Left lung (tissue), 10 donors: ENCODE results near the gene BCAP31. TPM values are rescaled to one million over a fixed set of nuclear protein-coding genes. Genes with fewer than 3 reads are reported as not detected.
A peak's percentile ranks its signal among the peaks of the same experiment; 100 is the strongest.

Experiments
- ATAC-seq: fragments of 200-7000 bp; cut with Tn5 transposase; one replicate; pipeline ENCODE4 v1.9.1; 2020; ENCODE audit warnings: moderate library complexity
- DNase-seq, 4 donors: peaks; one replicate each; pipeline ENCODE4 v3.0.0-alpha.2; 2013 to 2020
- H3K27ac ChIP-seq, 2 donors: fragments of 200-600 bp; sonication (generic) in 1 of 2; one replicate each; pipeline versions ENCODE4 v1.5.0 to v1.8.0; 2020 to 2021
- H3K27me3 ChIP-seq, 2 donors: fragments of 200-600 bp; sonication (generic) in 1 of 2; one replicate each; pipeline versions ENCODE4 v1.5.0 to v1.8.0; 2020 to 2021
- H3K36me3 ChIP-seq, 2 donors: fragments of 200-600 bp; sonication (generic) in 1 of 2; one replicate each; pipeline versions ENCODE4 v1.5.0 to v1.8.0; 2020 to 2021
- H3K4me1 ChIP-seq, 2 donors: fragments of 200-600 bp; one replicate each; pipeline ENCODE4 v1.8.0; 2021
- H3K4me3 ChIP-seq, 2 donors: fragments of 200-600 bp; sonication (generic) in 1 of 2; one replicate each; pipeline versions ENCODE4 v1.5.0 to v1.8.0; 2020 to 2021; ENCODE audit warnings: mild to moderate bottlenecking in 1 of 2
- H3K9me3 ChIP-seq, 2 donors: fragments of 200-600 bp; sonication (generic) in 1 of 2; one replicate each; pipeline versions ENCODE4 v1.5.0 to v1.8.0; 2020 to 2021
- intact Hi-C, 2 donors: fragments of 100-400 bp; cut with DNase I; formaldehyde crosslinking; loops; one replicate each; pipeline versions ENCODE4 v1.11.2 to v1.14.2; 2022
- polyA plus RNA-seq, 6 donors: library from polyadenylated mRNA; unstranded; fragments of 120-200 nt; gene quantifications; one replicate each; pipeline ENCODE4 v1.2.1, GENCODE V29; 2013; ENCODE audit not compliant: insufficient read length in 6 of 6
- total RNA-seq, 2 donors: library from RNA; stranded (reverse); fragmentation: NEBNext Ultra II Directional; extraction: Animal tissue kit (Norgen Biotek cat#: 25700); gene quantifications; one replicate each; pipeline ENCODE4 v1.2.1, GENCODE V29; 2021
- TF ChIP-seq, protein P1 (sequence below), 2 donors: fragments of 200-600 bp; sonication (generic) in 1 of 2; IDR thresholded peaks; one replicate each; pipeline versions ENCODE4 v1.5.0 to v1.8.0; 2021; ENCODE audit warnings: antibody characterized with exemption in 2 of 2
- donor health status: DM: no; HTN: yes; CAD: no.
- donor health status: DM: no; HTN: no; CAD: no.

Gene BCAP31
- total and polyA plus RNA-seq, 8 donors, result 126 to 243 (median 138) TPM

DNA sequence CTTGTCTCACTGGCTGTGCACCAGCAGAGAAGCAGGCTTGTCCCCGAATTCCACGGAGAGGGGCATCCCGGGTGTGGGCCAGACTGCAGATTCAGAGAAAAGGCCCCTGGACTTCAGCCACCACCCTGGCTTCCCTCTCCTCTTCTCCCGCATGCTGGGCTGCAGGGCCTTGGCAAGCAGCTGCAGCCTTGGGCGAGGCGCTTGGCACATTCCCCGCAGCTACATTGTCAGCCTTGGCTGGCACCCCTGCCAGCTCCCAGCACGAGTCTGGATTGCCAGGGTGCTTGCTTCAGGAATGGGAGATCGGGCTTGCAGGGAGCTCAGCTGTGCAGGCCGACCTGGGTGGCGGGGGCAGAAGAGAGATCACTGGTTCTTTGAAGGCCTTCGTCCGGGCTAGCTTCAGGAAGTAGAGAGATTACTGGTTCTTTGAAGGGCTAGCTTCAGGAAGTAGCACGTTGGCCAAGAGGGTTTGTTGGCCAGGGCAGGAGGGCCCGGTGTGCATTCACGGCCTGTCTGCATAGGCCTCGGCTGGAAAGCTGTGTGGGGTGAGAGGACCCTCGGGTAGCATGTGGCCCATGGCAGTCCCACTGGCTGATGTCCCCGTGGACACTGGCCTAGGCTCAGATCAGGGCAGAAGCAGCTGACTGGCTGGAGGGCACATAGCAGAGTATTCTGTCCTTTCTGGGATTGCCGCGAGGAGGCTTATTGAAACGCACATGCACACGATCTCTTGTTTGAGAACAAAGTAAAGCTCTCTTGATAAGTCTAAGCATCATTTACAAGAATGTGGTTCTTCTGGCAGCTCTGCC, 3.1 kb upstream of the BCAP31 start:
- H3K4me1 ChIP-seq, result peaks cover 20 to 52% of the 10 kb centered on the region in 2 donors
- TF ChIP-seq, protein P1, sequence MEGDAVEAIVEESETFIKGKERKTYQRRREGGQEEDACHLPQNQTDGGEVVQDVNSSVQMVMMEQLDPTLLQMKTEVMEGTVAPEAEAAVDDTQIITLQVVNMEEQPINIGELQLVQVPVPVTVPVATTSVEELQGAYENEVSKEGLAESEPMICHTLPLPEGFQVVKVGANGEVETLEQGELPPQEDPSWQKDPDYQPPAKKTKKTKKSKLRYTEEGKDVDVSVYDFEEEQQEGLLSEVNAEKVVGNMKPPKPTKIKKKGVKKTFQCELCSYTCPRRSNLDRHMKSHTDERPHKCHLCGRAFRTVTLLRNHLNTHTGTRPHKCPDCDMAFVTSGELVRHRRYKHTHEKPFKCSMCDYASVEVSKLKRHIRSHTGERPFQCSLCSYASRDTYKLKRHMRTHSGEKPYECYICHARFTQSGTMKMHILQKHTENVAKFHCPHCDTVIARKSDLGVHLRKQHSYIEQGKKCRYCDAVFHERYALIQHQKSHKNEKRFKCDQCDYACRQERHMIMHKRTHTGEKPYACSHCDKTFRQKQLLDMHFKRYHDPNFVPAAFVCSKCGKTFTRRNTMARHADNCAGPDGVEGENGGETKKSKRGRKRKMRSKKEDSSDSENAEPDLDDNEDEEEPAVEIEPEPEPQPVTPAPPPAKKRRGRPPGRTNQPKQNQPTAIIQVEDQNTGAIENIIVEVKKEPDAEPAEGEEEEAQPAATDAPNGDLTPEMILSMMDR (IDR thresholded peaks at IDR 0.05), result no peak
- no peaks in the 10 kb centered on the region for H3K27me3 ChIP-seq
- no peaks in the 10 kb centered on the region for H3K9me3 ChIP-seq
- peak overlapping the region in 1 of 2 donors; percentile 71 for H3K4me3 ChIP-seq
- H3K27ac ChIP-seq, result peak overlapping the region; percentile 82 to 89
- H3K36me3 ChIP-seq, result peaks cover 0 to 4% of the 10 kb centered on the region in 2 donors
- ATAC-seq (peak; percentile 2), DNase-seq (peak in 1 of 4 donors; percentile 52)
- intact Hi-C loops, result no loop called here

DNA sequence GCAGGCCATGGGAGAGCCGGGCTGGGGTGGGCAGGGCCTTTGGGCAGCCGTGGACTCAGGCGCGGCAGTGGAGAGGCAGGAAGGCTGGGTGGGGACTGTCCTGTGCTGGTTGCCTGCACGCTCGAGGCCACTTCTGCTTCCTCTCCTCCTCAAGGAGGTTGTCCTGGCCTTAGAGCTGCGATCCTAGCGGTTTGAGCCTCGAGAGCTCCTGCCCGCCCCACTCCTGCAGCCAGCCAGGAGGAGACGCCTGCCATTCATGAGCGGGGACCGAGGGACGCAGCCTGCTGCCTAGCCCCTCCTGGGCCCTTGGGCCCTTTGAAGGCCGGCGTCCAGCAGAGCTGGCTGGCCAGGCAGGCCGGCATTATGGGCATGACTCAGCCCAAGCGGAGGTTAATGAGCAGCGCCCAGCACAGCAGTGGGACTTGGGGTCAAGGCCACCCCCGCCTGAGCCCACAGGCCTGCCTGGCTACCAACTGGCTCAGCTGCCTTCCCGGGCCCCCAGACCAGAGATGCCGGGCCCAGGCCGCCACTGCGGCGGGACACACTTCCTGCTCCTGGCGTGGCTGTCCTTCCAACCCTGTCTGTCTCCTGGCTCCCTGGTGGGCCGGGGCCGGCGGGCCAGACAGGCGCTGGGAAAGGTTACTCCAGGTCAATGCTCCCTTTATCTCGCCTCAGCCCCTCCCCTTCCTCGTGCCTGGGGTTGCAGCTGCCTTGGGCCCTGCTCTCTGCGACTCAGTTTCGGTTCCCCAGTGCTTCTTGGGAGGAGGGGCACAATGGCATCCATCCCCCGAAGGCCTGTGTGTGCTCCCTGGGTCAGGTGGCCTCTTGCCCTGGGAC, 2.3 kb upstream of the BCAP31 start:
- Histone ChIP-seq H3K36me3 (peaks cover 0 to 4% of the 10 kb centered on the region in 2 donors), H3K27ac (peak overlapping the region; percentile 82 to 89), H3K4me3 (peak overlapping the region in 1 of 2 donors; percentile 71), H3K4me1 (peaks cover 20 to 55% of the 10 kb centered on the region in 2 donors), H3K27me3 (no peaks in the 10 kb centered on the region), H3K9me3 (no peaks in the 10 kb centered on the region)
- intact Hi-C loops, result no loop called here
- DNase-seq (peak in 3 of 4 donors; percentile 34 to 86 (median 80)), ATAC-seq (peak; percentile 42)
- TF ChIP-seq, protein P1 (IDR thresholded peaks at IDR 0.05), result no peak

DNA sequence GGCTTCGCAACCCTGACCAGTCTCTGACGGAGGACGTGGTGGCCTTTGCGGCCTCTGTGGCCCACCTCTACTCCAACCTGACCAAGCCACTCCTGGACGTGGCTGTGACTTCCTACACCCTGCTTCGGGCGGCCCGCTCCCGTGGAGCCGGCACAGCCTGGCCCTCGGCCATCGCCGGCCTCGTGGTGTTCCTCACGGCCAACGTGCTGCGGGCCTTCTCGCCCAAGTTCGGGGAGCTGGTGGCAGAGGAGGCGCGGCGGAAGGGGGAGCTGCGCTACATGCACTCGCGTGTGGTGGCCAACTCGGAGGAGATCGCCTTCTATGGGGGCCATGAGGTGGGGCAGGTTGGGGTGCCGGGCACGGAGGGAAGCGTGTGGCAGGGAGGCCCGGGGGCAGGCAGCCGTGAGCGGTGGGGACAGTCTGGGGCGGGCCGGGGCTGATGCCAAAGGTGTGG, 1.7 kb upstream of the BCAP31 start:
- TF ChIP-seq, protein P1 (IDR thresholded peaks at IDR 0.05), result no peak
- Histone ChIP-seq H3K9me3 (no peaks in the 10 kb centered on the region), H3K4me3 (peak overlapping the region in 1 of 2 donors; percentile 71), H3K27ac (peak overlapping the region; percentile 82 to 89), H3K27me3 (no peaks in the 10 kb centered on the region), H3K36me3 (peaks cover 0 to 6% of the 10 kb centered on the region in 2 donors), H3K4me1 (peaks cover 20 to 53% of the 10 kb centered on the region in 2 donors)
- ATAC-seq (no peak), DNase-seq (no peak)
- intact Hi-C loops, result no loop called here

DNA sequence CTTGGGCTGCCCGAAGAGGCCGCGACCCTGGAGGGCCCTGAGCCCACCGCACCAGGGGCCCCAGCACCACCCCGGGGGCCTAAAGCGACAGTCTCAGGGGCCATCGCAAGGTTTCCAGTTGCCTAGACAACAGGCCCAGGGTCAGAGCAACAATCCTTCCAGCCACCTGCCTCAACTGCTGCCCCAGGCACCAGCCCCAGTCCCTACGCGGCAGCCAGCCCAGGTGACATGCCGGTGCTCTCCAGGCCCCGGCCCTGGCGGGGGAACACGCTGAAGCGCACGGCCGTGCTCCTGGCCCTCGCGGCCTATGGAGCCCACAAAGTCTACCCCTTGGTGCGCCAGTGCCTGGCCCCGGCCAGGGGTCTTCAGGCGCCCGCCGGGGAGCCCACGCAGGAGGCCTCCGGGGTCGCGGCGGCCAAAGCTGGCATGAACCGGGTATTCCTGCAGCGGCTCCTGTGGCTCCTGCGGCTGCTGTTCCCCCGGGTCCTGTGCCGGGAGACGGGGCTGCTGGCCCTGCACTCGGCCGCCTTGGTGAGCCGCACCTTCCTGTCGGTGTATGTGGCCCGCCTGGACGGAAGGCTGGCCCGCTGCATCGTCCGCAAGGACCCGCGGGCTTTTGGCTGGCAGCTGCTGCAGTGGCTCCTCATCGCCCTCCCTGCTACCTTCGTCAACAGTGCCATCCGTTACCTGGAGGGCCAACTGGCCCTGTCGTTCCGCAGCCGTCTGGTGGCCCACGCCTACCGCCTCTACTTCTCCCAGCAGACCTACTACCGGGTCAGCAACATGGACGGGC, 1.0 kb upstream of the BCAP31 start:
- peaks cover 20 to 53% of the 10 kb centered on the region in 2 donors for H3K4me1 ChIP-seq
- TF ChIP-seq, protein P1 (IDR thresholded peaks at IDR 0.05), result no peak
- DNase-seq (no peak), ATAC-seq (peak; percentile 1)
- intact Hi-C loops, result no loop called here
- H3K36me3 ChIP-seq, result peaks cover 0 to 12% of the 10 kb centered on the region in 2 donors
- H3K27me3 ChIP-seq, result no peaks in the 10 kb centered on the region
- peak overlapping the region in 1 of 2 donors; percentile 71 for H3K4me3 ChIP-seq
- peak overlapping the region; percentile 82 to 89 for H3K27ac ChIP-seq
- no peaks in the 10 kb centered on the region for H3K9me3 ChIP-seq
